ENCODE data around the gene PCDH20.
"Not testable (repeated sequence)": the region's sequence is repeated elsewhere in the genome, so short reads cannot be mapped to it uniquely, and the experiment has no call there.

PCDH20 gene

GRCh38 chr13:61410669-61411297 is 4.9 kb downstream of the PCDH20 start:
- Histone ChIP-seq H3K4me3 (ENCODE audit: low read length) (no peak overlapping the region), H3K27ac (ENCODE audit: low read length) (no peak overlapping the region), H3K27me3 (ENCODE audit: control insufficient read depth, insufficient read depth, low read length) (peaks cover 14% of the 10 kb centered on the region; the same call in 1 of the 2 replicates), H3K4me1 (ENCODE audit: control insufficient read depth, insufficient read depth, low read length) (no peaks in the 10 kb centered on the region), H3K36me3 (ENCODE audit: control insufficient read depth, insufficient read depth, low read length) (no peaks in the 10 kb centered on the region), H3K9me3 (ENCODE audit: control insufficient read depth, insufficient read depth, low read length) (no peaks in the 10 kb centered on the region)
- no peak for DNase-seq (ENCODE audit: low read depth, low spot score)
- no CpG with 5 or more reads among the region's 1 CpG for WGBS (ENCODE audit: insufficient coverage, insufficient read length)

- no peak for DNase-seq (ENCODE audit: low read depth, low spot score)
- H3K9me3 ChIP-seq (ENCODE audit: control insufficient read depth, insufficient read depth, low read length), result no peaks in the 10 kb centered on the region
- no peak overlapping the region for H3K27ac ChIP-seq (ENCODE audit: low read length)
- H3K4me3 ChIP-seq (ENCODE audit: low read length), result no peak overlapping the region
- no peaks in the 10 kb centered on the region for H3K36me3 ChIP-seq (ENCODE audit: control insufficient read depth, insufficient read depth, low read length)
- H3K27me3 ChIP-seq (ENCODE audit: control insufficient read depth, insufficient read depth, low read length), result peaks cover 14% of the 10 kb centered on the region; the same call in 1 of the 2 replicates
- no peaks in the 10 kb centered on the region for H3K4me1 ChIP-seq (ENCODE audit: control insufficient read depth, insufficient read depth, low read length)
- no CpG with 5 or more reads among the region's 2 CpGs for WGBS (ENCODE audit: insufficient coverage, insufficient read length)
Observed at GRCh38 chr13:61410266-61410665, 5.4 kb downstream of the PCDH20 start.

GRCh38 chr13:61408571-61408970 is 7.1 kb downstream of the PCDH20 start:
- Histone ChIP-seq H3K27ac (ENCODE audit: low read length) (no peak overlapping the region), H3K36me3 (ENCODE audit: control insufficient read depth, insufficient read depth, low read length) (no peaks in the 10 kb centered on the region), H3K4me3 (ENCODE audit: low read length) (no peak overlapping the region), H3K27me3 (ENCODE audit: control insufficient read depth, insufficient read depth, low read length) (peaks cover 6% of the 10 kb centered on the region; the same call in 1 of the 2 replicates), H3K4me1 (ENCODE audit: control insufficient read depth, insufficient read depth, low read length) (no peaks in the 10 kb centered on the region), H3K9me3 (ENCODE audit: control insufficient read depth, insufficient read depth, low read length) (no peaks in the 10 kb centered on the region)
- WGBS (ENCODE audit: insufficient coverage, insufficient read length), result no CpG with 5 or more reads among the region's 1 CpG
- DNase-seq (ENCODE audit: low read depth, low spot score), result no peak

- no peak for DNase-seq (ENCODE audit: low read depth, low spot score)
- no peaks in the 10 kb centered on the region for H3K4me1 ChIP-seq (ENCODE audit: control insufficient read depth, insufficient read depth, low read length)
- WGBS (ENCODE audit: insufficient coverage, insufficient read length), result no CpG with 5 or more reads among the region's 1 CpG
- no peaks in the 10 kb centered on the region for H3K27me3 ChIP-seq (ENCODE audit: control insufficient read depth, insufficient read depth, low read length)
- no peak overlapping the region for H3K27ac ChIP-seq (ENCODE audit: low read length)
- H3K4me3 ChIP-seq (ENCODE audit: low read length), result no peak overlapping the region
- H3K36me3 ChIP-seq (ENCODE audit: control insufficient read depth, insufficient read depth, low read length), result no peaks in the 10 kb centered on the region
- no peaks in the 10 kb centered on the region for H3K9me3 ChIP-seq (ENCODE audit: control insufficient read depth, insufficient read depth, low read length)
Observed at GRCh38 chr13:61406275-61406674, 9.4 kb downstream of the PCDH20 start.

GRCh38 chr13:61396121-61396520 is 19.5 kb downstream of the PCDH20 start:
- H3K9me3 ChIP-seq (ENCODE audit: control insufficient read depth, insufficient read depth, low read length), result no peaks in the 10 kb centered on the region
- H3K27me3 ChIP-seq (ENCODE audit: control insufficient read depth, insufficient read depth, low read length), result no peaks in the 10 kb centered on the region
- no peak overlapping the region for H3K27ac ChIP-seq (ENCODE audit: low read length)
- H3K4me1 ChIP-seq (ENCODE audit: control insufficient read depth, insufficient read depth, low read length), result no peaks in the 10 kb centered on the region
- H3K4me3 ChIP-seq (ENCODE audit: low read length), result no peak overlapping the region
- no peak for DNase-seq (ENCODE audit: low read depth, low spot score)
- no peaks in the 10 kb centered on the region for H3K36me3 ChIP-seq (ENCODE audit: control insufficient read depth, insufficient read depth, low read length)

GRCh38 chr13:61391426-61391825 is 24.2 kb downstream of the PCDH20 start:
- no peak for DNase-seq (ENCODE audit: low read depth, low spot score)
- Histone ChIP-seq H3K27me3 (ENCODE audit: control insufficient read depth, insufficient read depth, low read length) (no peaks in the 10 kb centered on the region), H3K27ac (ENCODE audit: low read length) (no peak overlapping the region), H3K4me3 (ENCODE audit: low read length) (no peak overlapping the region), H3K9me3 (ENCODE audit: control insufficient read depth, insufficient read depth, low read length) (no peaks in the 10 kb centered on the region), H3K4me1 (ENCODE audit: control insufficient read depth, insufficient read depth, low read length) (no peaks in the 10 kb centered on the region), H3K36me3 (ENCODE audit: control insufficient read depth, insufficient read depth, low read length) (no peaks in the 10 kb centered on the region)
- WGBS (ENCODE audit: insufficient coverage, insufficient read length), result no CpG with 5 or more reads among the region's 7 CpGs

GRCh38 chr13:61387694-61388093 is 28.0 kb downstream of the PCDH20 start:
- H3K27me3 ChIP-seq (ENCODE audit: control insufficient read depth, insufficient read depth, low read length), result no peaks in the 10 kb centered on the region
- H3K4me1 ChIP-seq (ENCODE audit: control insufficient read depth, insufficient read depth, low read length), result no peaks in the 10 kb centered on the region
- no peak overlapping the region for H3K27ac ChIP-seq (ENCODE audit: low read length)
- no peak for DNase-seq (ENCODE audit: low read depth, low spot score)
- no peaks in the 10 kb centered on the region for H3K9me3 ChIP-seq (ENCODE audit: control insufficient read depth, insufficient read depth, low read length)
- no peaks in the 10 kb centered on the region for H3K36me3 ChIP-seq (ENCODE audit: control insufficient read depth, insufficient read depth, low read length)
- H3K4me3 ChIP-seq (ENCODE audit: low read length), result no peak overlapping the region
- no CpG with 5 or more reads among the region's 3 CpGs for WGBS (ENCODE audit: insufficient coverage, insufficient read length)

GRCh38 chr13:61383111-61383510 is 32.5 kb downstream of the PCDH20 start:
- H3K4me3 ChIP-seq (ENCODE audit: low read length), result no peak overlapping the region
- no peak overlapping the region for H3K27ac ChIP-seq (ENCODE audit: low read length)
- H3K4me1 ChIP-seq (ENCODE audit: control insufficient read depth, insufficient read depth, low read length), result no peaks in the 10 kb centered on the region
- WGBS (ENCODE audit: insufficient coverage, insufficient read length), result no CpG with 5 or more reads among the region's 2 CpGs
- no peaks in the 10 kb centered on the region for H3K36me3 ChIP-seq (ENCODE audit: control insufficient read depth, insufficient read depth, low read length)
- no peaks in the 10 kb centered on the region for H3K27me3 ChIP-seq (ENCODE audit: control insufficient read depth, insufficient read depth, low read length)
- no peaks in the 10 kb centered on the region for H3K9me3 ChIP-seq (ENCODE audit: control insufficient read depth, insufficient read depth, low read length)
- DNase-seq (ENCODE audit: low read depth, low spot score), result no peak

- Histone ChIP-seq H3K36me3 (ENCODE audit: control insufficient read depth, insufficient read depth, low read length) (no peaks in the 10 kb centered on the region), H3K27me3 (ENCODE audit: control insufficient read depth, insufficient read depth, low read length) (no peaks in the 10 kb centered on the region), H3K9me3 (ENCODE audit: control insufficient read depth, insufficient read depth, low read length) (no peaks in the 10 kb centered on the region), H3K4me3 (ENCODE audit: low read length) (no peak overlapping the region), H3K27ac (ENCODE audit: low read length) (no peak overlapping the region), H3K4me1 (ENCODE audit: control insufficient read depth, insufficient read depth, low read length) (no peaks in the 10 kb centered on the region)
- WGBS (ENCODE audit: insufficient coverage, insufficient read length), result no CpG with 5 or more reads among the region's 3 CpGs
- no peak for DNase-seq (ENCODE audit: low read depth, low spot score)
Observed at GRCh38 chr13:61370520-61370919, 45.1 kb downstream of the PCDH20 start.

- WGBS (ENCODE audit: insufficient coverage, insufficient read length), result no CpG with 5 or more reads among the region's 5 CpGs
- not testable (repeated sequence) for H3K36me3 ChIP-seq (ENCODE audit: control insufficient read depth, insufficient read depth, low read length); H3K4me3 ChIP-seq (ENCODE audit: low read length); H3K9me3 ChIP-seq (ENCODE audit: control insufficient read depth, insufficient read depth, low read length); H3K27ac ChIP-seq (ENCODE audit: low read length); H3K27me3 ChIP-seq (ENCODE audit: control insufficient read depth, insufficient read depth, low read length); DNase-seq (ENCODE audit: low read depth, low spot score); H3K4me1 ChIP-seq (ENCODE audit: control insufficient read depth, insufficient read depth, low read length)
Observed at GRCh38 chr13:61364690-61365089, 51.0 kb downstream of the PCDH20 start.

GRCh38 chr13:61362522-61362921 is 53.1 kb downstream of the PCDH20 start:
- Histone ChIP-seq H3K9me3 (ENCODE audit: control insufficient read depth, insufficient read depth, low read length) (no peaks in the 10 kb centered on the region), H3K4me1 (ENCODE audit: control insufficient read depth, insufficient read depth, low read length) (no peaks in the 10 kb centered on the region; the same call in 1 of the 2 replicates), H3K27me3 (ENCODE audit: control insufficient read depth, insufficient read depth, low read length) (no peaks in the 10 kb centered on the region), H3K4me3 (ENCODE audit: low read length) (no peak overlapping the region), H3K27ac (ENCODE audit: low read length) (no peak overlapping the region), H3K36me3 (ENCODE audit: control insufficient read depth, insufficient read depth, low read length) (no peaks in the 10 kb centered on the region)
- DNase-seq (ENCODE audit: low read depth, low spot score), result no peak
